GM19468 (cell line): ENCODE measurements around the gene MAPKAPK3.
"Not testable (repeated sequence)": the region's sequence is repeated elsewhere in the genome, so short reads cannot be mapped to it uniquely, and the experiment has no call there.

Experiments used
- ATAC-seq: cut with Tn5 transposase; IDR thresholded peaks from one replicate; pipeline ENCODE4 v1.9.1; 2021; ENCODE audit warnings: mild to moderate bottlenecking, moderate library complexity, moderate number of reproducible peaks; ENCODE audit not compliant: unreplicated experiment; ENCODE audit errors: extremely low read depth

The MAPKAPK3 gene

GRCh38 chr3:50651920-50652529, 35.1 kb downstream of the MAPKAPK3 start:
- no peak for ATAC-seq

DNA sequence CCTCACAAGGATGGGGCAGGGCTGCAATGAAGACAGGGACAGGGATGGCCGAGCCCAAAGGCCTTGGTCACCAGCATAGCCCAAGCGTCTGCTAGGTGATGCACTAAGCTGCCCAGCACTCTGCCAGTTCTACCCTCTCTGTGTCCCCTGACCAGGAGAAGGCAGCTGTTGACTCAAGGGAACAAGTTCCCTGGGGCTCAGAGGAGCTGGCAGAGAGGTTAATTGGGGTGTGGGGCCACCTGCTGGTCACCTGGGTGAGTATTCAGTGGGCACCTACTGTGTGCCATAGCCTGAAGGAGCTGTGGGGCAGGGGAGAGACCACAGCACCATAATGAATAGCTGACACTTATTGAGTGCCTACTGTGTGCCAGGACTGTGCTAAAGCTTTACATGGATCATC, 35.8 kb downstream of the MAPKAPK3 start:
- ATAC-seq = no peak

DNA sequence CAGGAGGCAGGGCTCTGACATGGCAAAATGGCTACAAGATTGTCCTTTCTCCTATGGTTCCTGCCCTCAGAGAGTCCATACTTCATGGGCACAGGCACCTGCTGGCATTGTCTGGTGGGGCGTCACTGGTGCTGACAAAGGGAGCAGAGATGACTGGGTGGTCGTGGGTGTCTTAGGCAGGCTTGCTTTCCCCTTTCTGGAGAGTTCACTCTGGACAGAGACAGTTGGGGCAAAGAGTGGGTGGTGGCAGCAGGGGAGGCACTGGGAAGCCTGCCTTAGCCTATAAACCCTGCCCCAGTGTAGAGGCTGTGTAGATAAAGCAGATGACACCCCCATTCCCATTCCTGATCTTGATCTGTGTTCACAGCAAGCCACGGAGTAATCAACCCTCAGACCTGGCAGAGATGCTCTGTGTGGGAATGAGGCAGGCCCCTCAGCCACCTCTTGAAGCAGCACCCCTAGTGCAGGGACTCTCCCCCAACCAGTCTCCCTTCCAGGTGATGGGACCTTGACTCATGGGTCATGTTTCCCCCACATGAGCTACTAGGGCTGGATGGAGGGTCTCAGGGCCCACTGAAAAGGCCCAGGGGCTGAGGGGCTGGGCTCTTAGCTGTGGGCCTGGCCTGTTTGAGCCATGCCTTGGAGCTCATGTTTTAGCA, 37.1 kb downstream of the MAPKAPK3 start:
- no peak for ATAC-seq

- ATAC-seq = no peak
Measured at GRCh38 chr3:50655009-50655830, 38.3 kb downstream of the MAPKAPK3 start.

DNA sequence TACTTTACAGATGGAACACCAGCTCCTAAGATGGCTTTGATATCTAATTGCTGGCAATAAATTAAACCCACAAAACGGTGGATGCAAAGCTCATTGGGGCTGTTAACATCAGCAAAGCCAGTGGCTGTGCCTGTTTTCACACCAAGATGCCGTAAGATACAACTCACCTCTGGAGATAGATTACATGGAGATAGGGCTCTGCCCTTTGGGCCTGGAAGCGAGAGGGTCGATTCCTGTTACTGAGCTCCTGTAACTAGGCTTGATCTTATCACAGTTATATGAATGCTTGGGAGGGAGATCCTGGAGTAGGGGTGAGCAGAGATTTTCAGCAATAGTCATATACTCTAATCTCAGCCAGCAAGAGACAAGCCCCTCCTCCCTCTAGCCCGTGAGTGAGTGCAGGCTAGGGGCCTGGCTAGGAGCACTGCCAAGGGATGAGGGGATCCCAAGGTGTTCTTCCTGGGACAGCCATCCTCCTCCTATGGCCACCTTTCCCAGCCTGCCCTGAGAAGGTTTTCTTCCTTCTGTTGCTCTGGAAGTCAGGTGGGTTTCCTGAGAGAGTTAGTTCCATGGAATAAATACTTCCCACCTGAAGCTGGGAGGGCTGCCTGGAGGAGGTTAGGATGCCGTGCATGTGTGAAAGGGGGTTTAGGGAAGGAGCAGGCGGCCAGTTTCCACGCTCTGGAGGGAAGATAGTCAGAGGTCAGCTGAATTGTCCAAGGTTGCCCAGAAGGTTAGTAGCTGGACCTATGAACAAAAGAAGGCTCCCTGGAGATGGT, 39.7 kb downstream of the MAPKAPK3 start:
- ATAC-seq = no peak

DNA sequence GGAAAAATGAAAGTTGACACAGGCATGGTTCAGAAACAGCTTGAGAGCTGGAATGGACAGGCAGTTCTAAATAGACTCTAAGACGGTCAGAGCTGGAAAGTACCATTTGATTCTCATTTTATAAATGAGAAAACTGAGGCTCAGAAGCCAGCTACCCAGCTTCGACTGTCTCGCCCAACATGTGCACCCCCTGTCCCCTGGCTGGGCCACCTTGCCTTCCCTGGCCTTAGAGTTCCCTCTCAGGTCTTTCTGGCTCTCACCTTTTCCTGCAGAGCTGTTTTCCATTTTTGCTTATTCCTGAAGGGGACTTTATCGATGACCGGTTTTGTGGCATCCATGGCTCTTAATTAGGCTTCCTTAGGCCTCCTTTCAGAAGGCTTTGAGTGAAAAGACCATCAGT, 40.5 kb downstream of the MAPKAPK3 start:
- no peak for ATAC-seq

DNA sequence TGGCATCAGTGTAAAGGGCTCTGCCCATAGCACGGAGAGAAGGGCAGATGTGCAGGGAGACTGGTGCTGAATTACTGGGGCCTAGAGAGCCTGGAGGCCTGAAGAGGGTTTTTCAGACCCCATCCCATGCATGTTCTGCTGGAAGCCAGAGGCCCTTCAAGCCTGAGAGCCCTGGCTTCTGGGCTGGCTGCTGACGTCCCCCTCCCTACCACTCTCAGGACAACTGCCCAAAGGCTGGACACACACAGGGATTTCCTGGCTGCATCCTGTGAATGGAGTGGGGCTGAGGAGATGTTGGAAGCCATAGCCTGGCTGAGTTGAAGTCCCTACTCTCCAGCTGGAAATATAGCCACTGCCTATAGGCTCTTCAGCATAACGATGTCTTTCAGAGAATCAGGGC, 40.9 kb downstream of the MAPKAPK3 start:
- ATAC-seq = no peak

DNA sequence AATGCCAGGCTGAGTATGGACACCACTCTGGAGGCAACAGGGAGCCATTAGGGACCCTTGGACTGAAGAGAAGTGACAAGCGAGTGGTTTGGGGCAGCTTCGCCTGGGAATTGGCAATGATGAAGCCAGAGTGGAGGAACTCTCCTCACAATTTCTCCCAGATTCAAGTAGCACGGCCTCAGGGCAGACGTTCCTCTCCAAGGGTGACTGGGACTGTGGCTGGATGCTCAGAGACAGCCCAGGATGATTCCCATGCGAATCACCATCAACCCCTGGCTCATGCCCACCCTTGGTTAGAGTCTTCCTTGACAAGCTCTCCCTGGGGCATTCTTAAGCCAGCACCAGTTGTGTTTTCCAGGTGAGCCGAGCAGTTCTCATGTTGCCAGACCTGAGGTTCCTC, 41.5 kb downstream of the MAPKAPK3 start:
- ATAC-seq = no peak

DNA sequence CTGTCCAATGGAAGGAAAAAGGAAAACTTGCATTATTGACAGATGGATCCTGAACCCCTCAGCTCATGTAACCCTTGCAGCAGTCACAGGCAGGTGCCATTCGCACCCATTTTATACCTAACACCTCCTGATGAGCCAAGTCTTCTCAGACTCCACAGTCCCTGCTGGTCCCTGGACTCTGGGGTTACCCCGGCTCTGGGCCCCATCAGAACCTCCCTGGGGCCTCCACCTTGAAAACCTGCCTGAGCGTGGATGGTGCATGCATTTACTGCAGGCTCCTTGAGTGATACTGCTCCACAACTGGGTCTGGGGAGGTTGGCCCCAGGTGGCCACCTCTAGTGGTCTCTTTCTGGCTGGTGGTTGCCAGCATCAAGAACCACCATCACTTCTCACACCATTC, 41.9 kb downstream of the MAPKAPK3 start:
- no peak for ATAC-seq

DNA sequence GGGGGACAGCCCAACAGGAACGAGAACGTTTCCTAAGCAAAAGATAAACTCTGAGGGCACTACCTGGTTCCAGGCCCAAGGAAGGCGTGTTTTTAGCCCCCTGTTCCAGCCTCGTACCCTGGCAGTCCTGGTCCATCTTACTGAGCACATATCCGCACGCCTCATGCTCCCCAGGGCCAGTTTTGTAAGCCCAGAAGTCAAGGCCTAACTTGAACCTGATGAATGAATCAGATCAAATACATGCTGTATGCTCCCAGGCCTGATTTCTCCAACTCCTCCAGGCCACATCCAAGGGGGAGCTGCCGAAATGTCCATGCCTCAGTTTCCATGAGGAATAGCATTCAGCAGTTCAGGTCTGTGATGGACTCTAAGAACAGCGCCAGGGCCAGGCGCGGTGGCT, 43.4 kb downstream of the MAPKAPK3 start:
- ATAC-seq = no peak

DNA sequence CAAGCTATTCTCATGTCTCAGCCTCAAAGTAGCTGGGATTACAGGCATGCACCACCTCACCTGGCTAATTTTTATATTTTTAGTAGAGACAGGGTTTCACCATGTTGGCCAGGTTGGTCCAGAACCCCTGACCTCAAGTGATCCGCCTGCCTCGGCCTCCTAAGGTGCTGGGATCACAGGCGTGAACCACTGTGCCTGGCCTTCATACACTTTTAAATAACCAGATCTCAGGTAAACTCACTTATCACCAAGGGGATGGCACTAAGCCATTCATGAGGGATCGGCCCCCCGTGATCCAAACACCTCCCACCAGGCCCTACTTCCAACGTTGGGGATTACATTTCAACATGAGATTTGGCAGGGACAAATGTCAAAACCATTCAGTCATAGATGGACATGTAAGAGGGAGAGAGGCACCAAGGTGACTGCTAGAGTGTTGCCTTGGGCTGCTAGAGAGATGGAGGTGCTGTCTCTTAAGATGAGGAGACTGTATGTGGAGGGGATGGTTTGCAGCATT, 44.4 kb downstream of the MAPKAPK3 start:
- no peak for ATAC-seq

DNA sequence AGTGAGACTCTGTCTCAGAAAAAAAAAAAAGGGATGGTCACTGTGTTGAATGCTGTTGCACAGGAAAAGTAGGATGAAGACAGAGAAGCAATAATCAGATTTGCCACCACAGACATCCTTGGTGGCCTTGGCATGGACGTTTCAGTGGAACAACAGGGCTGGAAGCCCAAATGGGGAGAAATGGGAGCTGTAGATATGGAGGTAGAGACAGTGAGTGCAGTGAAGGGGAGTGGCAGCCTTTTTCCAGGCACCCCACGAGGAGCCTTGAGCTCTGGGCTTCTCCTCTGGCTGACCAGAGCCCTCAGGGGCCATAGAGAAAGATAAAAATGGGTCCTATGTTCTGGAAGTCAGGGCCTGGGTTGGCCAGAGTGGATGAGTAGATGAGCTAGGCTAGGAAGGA, 45.5 kb downstream of the MAPKAPK3 start:
- no peak for ATAC-seq

GRCh38 chr3:50665081-50665840, 48.3 kb downstream of the MAPKAPK3 start:
- ATAC-seq = no peak

GRCh38 chr3:50665841-50666115, 48.8 kb downstream of the MAPKAPK3 start:
- not testable (repeated sequence) for ATAC-seq

- ATAC-seq = no peak
Measured at GRCh38 chr3:50666837-50667236, 49.9 kb downstream of the MAPKAPK3 start.

GRCh38 chr3:50671331-50671730, 54.4 kb downstream of the MAPKAPK3 start:
- no peak for ATAC-seq

DNA sequence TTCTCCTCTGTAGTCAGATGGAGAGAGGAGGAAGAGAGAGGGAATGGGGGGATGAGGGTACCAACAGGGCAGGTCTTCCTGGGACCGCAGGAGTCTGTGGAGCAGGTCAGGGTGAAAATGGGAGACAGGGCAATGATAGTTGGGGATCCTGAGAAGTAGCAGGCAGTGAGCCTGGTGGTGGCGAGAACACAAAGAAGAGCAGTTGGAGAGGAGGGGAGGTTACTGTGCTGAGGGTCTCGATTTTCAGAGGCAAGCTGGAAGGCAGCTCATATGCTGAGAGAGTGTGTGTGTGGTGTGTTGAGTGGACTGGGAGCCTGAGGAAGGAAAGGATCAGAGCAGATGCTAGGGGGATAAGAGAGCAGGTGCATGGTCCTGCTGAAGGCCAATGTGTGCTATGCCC, 55.7 kb downstream of the MAPKAPK3 start:
- ATAC-seq = no peak

GRCh38 chr3:50673931-50674330, 57.0 kb downstream of the MAPKAPK3 start:
- no peak for ATAC-seq

DNA sequence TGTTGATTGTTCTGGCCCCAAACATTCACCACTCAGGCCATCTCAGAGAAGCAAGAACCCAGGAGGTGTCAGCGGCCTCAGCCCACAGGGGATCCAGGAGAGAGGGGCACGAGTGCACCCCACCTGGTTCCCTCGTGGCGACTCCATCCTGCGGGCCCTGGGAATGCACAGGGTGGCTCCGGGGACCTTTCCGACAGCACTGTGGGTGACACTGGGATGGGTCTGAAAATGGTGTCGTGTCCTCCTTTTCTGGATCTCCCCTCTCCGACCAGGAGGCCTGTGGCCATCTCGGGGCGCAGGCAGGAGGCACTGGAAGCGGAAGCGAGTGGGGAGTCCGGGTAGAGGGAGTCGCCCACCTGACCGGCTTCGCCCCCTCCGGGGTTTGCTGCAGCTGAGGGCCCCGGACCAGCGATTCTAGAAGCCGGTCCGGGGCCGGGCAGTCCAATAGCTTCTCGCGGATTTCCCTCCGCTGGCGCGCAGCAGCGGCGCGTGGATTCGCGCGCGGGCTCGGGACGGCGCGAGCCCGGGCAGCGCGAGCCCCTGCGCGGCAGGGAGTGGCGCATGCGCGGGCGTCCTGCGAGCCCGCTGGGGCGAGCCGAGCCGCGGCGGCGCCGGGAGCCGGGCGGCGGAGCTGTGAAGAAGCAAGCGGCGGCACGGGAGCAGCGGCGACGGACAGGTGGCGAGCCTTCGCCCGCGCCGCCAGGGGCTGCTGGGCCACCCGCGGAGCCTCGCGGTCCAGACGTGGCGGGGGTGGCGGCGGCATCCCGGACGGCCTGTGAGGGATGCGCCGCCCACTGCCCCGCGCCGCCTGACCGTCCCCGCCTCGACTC, 57.6 kb downstream of the MAPKAPK3 start, which contains the start of gene DOCK3:
Gene DOCK3 (plus strand): TSS at position 579 of the 830 bp plus-strand sequence. CDS start 337 bp downstream, outside the sequence.
- ATAC-seq = no peak
